Left forelimb (tissue), 1 donor: Measurements from ENCODE around the gene SERTAD3.
A peak's percentile ranks its signal among the peaks of the same experiment; 100 is the strongest.
"Not testable (repeated sequence)": the region's sequence is repeated elsewhere in the genome, so short reads cannot be mapped to it uniquely, and the experiment has no call there.

Experiments used
- DNase-seq: peaks from one replicate; pipeline ENCODE4 v3.0.0-alpha.2; 2018; ENCODE audit warnings: low spot score

Gene SERTAD3

DNA sequence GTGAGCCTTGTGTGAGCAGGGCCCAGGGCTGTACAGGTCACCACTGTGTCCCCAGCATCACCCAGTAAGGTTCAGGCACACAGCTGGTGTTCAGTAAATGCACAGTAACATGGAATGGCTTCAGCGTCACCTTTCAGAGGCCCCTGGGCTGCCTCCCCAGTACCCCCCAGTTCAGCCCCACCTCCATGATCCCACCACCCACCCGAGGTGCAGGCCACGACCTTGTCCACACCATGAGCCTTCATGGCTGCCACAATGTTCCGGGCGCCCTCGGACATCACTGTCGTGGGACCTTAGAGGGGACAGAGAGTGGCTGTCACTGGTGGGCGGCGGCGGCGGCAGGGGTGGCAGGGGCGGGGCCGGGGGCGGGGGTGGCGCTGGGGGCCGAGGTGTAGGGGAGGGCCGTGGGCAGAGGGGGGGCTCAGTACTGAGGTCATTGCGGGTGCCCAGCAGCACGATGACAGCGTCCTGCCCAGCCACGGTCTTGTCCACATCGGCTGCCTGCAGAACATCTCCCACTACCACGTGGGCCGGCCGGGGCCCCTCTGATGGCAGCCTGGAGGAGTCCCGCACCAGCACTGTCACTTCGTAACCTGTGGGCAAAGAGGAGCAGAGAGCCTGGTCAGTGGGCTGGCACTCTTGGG is 13.9 kb upstream of the SERTAD3 start:
- DNase-seq: no peak

- DNase-seq: no peak
Measured at GRCh38 chr19:40457048-40457447, 12.9 kb upstream of the SERTAD3 start.

- DNase-seq: not testable (repeated sequence)
Measured at GRCh38 chr19:40453943-40454342, 9.8 kb upstream of the SERTAD3 start.

DNA sequence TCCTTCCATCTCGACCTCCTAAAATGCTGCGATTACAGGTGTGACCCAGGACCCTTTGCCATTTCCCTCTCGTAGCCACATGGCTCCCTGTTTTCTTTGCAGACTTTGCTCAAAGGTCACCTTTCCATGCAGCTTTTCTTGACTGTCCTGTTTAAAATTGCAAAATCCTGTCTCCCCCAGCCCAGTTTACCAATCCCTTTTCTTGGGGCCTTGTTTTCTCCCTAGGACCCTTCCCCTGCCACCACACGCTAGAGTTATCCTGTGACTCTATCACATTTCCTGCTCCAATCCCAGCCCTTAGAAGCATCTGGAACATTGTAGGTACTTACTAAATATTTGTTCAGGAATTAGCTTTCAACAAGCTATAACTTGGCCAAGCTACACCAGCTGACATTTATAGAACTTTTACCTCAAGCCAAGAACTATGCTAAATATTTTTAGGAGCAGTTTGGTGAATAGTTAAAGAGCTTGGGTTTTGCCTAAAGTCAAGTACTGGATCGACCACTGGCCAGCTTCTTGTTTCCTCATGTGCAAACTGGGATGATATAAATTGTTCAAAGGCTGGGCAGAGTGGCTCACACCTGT is 9.1 kb upstream of the SERTAD3 start:
- DNase-seq: no peak

DNA sequence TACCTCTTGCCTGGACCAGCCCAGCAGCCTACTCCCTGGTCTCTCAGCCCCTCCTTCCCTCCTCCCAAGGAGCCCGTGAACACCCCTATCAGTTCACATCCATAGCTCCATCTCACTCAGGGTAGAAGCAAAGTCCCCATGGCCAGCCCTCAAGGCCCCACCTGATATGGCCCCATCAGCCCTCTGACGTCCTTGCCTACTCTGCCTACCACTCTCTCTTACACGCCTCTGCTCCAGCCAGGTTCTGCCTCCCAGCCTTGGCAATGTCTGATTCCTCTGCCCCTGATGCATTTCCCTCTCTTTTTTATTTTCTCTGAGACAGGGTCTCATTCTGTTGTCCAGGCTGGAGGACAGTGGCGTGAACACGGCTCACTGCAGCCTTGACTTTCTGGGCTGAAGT is 7.9 kb upstream of the SERTAD3 start:
- DNase-seq: no peak

DNA sequence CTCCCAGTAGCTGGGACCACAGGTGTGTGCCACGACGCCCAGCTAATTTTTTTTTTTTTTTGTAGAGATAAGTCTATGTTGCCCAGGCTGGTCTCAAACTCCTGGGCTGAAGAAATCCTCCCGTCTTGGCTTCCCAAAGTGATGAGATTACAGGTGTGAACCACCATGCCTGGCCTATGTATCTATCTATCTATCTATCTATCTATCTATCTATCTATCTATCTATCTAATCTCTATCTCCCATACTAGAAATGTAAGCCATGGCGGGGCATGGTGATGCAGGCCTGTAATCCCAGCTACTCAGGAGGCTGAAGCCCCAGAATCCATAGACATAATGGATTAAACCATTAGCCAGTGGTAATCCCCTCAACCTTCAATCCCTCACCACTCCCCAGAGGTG is 6.5 kb upstream of the SERTAD3 start:
- no peak for DNase-seq

DNA sequence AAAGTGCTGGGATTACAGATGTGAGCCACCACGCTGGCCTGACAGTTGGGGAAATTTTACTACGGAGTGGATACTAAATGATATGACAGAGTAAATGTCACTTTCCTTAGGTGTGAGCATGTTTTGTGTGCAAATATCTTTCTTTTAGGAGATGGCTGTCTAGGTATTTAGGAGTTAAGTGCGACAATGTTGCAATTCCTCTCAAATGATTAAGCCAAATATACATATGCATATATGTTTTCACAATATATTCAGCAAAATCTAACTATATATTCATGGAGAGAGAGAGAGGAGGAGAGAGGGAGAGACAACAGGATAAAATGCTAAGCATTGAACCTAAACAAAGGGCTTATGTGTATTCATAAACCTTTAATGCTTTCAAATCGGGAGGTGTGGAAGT is 5.4 kb upstream of the SERTAD3 start:
- no peak for DNase-seq

GRCh38 chr19:40446263-40446784 is 2.2 kb upstream of the SERTAD3 start:
- DNase-seq: no peak

GRCh38 chr19:40445780-40446262 is 1.7 kb upstream of the SERTAD3 start:
- no peak for DNase-seq

GRCh38 chr19:40444825-40445312 is 734 bp upstream of the SERTAD3 start:
- DNase-seq: no peak

DNA sequence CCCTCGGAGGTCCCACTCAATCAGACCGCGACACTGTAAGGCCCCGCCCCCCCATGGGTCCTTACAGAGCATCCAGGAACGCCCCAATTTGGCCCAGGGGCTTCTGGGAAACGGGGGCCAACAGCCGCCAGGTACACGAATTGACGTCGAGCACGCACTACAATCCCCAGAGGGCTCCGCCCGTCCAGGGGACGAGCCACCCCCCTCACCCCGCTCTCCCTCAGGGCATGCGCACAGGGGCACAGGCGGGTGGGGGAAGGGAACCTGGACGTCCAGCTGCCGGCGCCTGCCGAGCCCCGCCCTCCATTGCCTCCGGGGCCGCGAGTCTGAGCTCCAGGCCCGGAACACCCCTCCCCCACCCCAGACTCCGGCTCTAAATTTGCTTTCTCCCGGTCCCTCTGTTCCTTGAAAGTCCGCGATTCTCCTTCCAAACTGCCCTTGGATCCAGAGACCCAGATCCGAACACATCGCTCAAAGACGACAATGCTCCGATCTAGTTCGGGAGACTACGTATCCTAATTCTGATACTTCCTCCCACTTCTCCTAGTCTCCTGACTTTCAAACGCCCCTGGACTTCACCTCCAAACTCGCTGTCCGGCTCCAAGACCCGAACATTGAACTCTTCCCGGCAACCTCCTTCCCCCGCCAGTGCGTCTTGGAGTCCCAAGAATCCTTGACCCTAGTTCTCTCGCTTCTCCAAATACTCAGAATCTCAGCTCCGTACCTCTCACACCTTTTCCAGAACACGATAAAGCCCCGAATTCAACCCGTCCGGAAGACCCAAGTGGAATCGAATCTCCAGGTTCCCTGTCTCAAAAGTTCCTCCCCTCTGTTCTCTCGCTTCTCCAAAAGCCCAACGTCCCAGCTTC is 770 bp downstream of the SERTAD3 start:
- peak; percentile 99 for DNase-seq

- no peak for DNase-seq
Measured at GRCh38 chr19:40442328-40443130, 1.6 kb downstream of the SERTAD3 start.

GRCh38 chr19:40441719-40442253 is 2.3 kb downstream of the SERTAD3 start:
- no peak for DNase-seq

GRCh38 chr19:40438284-40438683 is 5.9 kb downstream of the SERTAD3 start:
- DNase-seq: no peak

GRCh38 chr19:40433391-40434216 is 10.5 kb downstream of the SERTAD3 start:
- DNase-seq: peak; percentile 94

DNA sequence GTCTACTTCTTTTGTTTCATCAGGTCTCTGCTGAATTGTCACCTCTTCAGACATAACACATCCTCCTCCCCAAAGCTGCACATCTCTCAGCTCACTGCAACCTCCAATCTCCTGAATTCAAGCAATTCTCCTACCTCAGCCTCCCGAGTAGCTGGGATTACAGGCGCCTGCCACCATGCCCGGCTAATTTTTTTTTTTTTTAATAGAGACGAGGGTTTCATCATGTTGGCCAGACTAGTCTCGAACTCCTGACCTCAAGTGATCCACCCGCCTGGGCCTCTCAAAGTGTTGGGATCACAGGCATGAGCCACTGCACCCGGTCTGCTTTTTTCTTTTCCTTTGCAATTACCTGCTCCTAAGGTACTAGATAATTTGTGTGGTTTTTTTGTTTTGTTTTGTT is 11.4 kb downstream of the SERTAD3 start:
- DNase-seq: not testable (repeated sequence)

GRCh38 chr19:40431698-40432097 is 12.4 kb downstream of the SERTAD3 start:
- DNase-seq: no peak

- not testable (repeated sequence) for DNase-seq
Measured at GRCh38 chr19:40430242-40430641, 13.9 kb downstream of the SERTAD3 start.

GRCh38 chr19:40428197-40428596 is 15.9 kb downstream of the SERTAD3 start:
- not testable (repeated sequence) for DNase-seq
